ENCODE results near the gene SOS2.
A peak's percentile ranks its signal among the peaks of the same experiment; 100 is the strongest.

The SOS2 gene

GRCh38 chr14:50231475-50232275 lies at the start of gene SOS2:
TSS of gene SOS2 (minus strand) at chr14:50231578. CDS start at chr14:50231283, 295 bp downstream.
- DNase-seq: peak; percentile 90

- DNase-seq: no peak
Observed at GRCh38 chr14:50272498-50272897, 41.1 kb upstream of the SOS2 start.

- DNase-seq: no peak
Observed at GRCh38 chr14:50270932-50271331, 39.6 kb upstream of the SOS2 start.

GRCh38 chr14:50265029-50265428 lies 33.7 kb upstream of the SOS2 start:
- DNase-seq: no peak

- DNase-seq: no peak
Observed at GRCh38 chr14:50263321-50263720, 31.9 kb upstream of the SOS2 start.

- no peak for DNase-seq
Observed at GRCh38 chr14:50262865-50263264, 31.5 kb upstream of the SOS2 start.

GRCh38 chr14:50260511-50260910 lies 29.1 kb upstream of the SOS2 start:
- peak; percentile 27 for DNase-seq

GRCh38 chr14:50260072-50260471 lies 28.7 kb upstream of the SOS2 start:
- DNase-seq: no peak

- DNase-seq: no peak
Observed at GRCh38 chr14:50257732-50258131, 26.4 kb upstream of the SOS2 start.

GRCh38 chr14:50254248-50254647 lies 22.9 kb upstream of the SOS2 start:
- no peak for DNase-seq

- no peak for DNase-seq
Observed at GRCh38 chr14:50249136-50249775, 17.9 kb upstream of the SOS2 start.

GRCh38 chr14:50247245-50247644 lies 15.9 kb upstream of the SOS2 start:
- DNase-seq: no peak

- no peak for DNase-seq
Observed at GRCh38 chr14:50242566-50243310, 11.4 kb upstream of the SOS2 start.

GRCh38 chr14:50242096-50242495 lies 10.7 kb upstream of the SOS2 start:
- no peak for DNase-seq

GRCh38 chr14:50237427-50237826 lies 6.0 kb upstream of the SOS2 start:
- peak; percentile 17 for DNase-seq

- no peak for DNase-seq
Observed at GRCh38 chr14:50233951-50234250, 2.5 kb upstream of the SOS2 start.

GRCh38 chr14:50233166-50233950 lies 2.0 kb upstream of the SOS2 start:
- DNase-seq: peak; percentile 67

GRCh38 chr14:50232276-50232642 lies 881 bp upstream of the SOS2 start:
- DNase-seq: no peak

GRCh38 chr14:50230701-50231474 lies 490 bp downstream of the SOS2 start:
- DNase-seq: peak; percentile 59

GRCh38 chr14:50230401-50230700 lies 1.0 kb downstream of the SOS2 start:
- DNase-seq: no peak

GRCh38 chr14:50229681-50230080 lies 1.7 kb downstream of the SOS2 start:
- DNase-seq: no peak

GRCh38 chr14:50228313-50228712 lies 3.1 kb downstream of the SOS2 start:
- no peak for DNase-seq

- peak; percentile 1 for DNase-seq
Observed at GRCh38 chr14:50225974-50226297, 5.4 kb downstream of the SOS2 start.
